DOHH2 (cell line): ENCODE measurements around the gene ZFP92.

Experiments
- H3F3A ChIP-seq: fragments of 200-600 bp; sonication (generic), shearing (Covaris generic); 2 replicates; pipeline ENCODE4 v1.6.0; 2016; ENCODE audit warnings: antibody characterized with exemption, mild to moderate bottlenecking; ENCODE audit not compliant: control insufficient read depth, insufficient read depth
- H3K27ac ChIP-seq: fragments of 200-600 bp; sonication (generic); 2 replicates; pipeline ENCODE4 v1.5.1; 2014; ENCODE audit warnings: low read depth, mild to moderate bottlenecking, low read length, moderate library complexity
- H3K27me3 ChIP-seq: fragments of 200-600 bp; sonication (generic); 2 replicates; pipeline ENCODE4 v1.6.1; 2014; ENCODE audit warnings: mild to moderate bottlenecking, low read length, mixed read lengths; ENCODE audit not compliant: control insufficient read depth
- H3K36me3 ChIP-seq: fragments of 200-600 bp; sonication (generic); 2 replicates; pipeline ENCODE4 v1.6.1; 2014; ENCODE audit warnings: mild to moderate bottlenecking, low read length, moderate library complexity, mixed read lengths; ENCODE audit not compliant: control insufficient read depth
- H3K4me1 ChIP-seq: fragments of 200-600 bp; sonication (generic); 2 replicates; pipeline ENCODE4 v1.6.1; 2014; ENCODE audit warnings: mild to moderate bottlenecking, low read length, mixed read lengths; ENCODE audit not compliant: control insufficient read depth
- H3K4me2 ChIP-seq: fragments of 200-600 bp; sonication (generic); 2 replicates; pipeline ENCODE4 v1.6.0; 2014; ENCODE audit warnings: mild to moderate bottlenecking, low read length, moderate library complexity
- H3K4me3 ChIP-seq: fragments of 200-600 bp; sonication (generic); 2 replicates; pipeline ENCODE4 v1.5.1; 2014; ENCODE audit warnings: mild to moderate bottlenecking, low read length, mixed read lengths
- H3K79me2 ChIP-seq: fragments of 200-600 bp; sonication (generic); 2 replicates; pipeline ENCODE4 v1.6.1; 2014; ENCODE audit warnings: mild to moderate bottlenecking, low read length, mixed read lengths; ENCODE audit not compliant: control insufficient read depth
- H3K9me2 ChIP-seq: fragments of 200-600 bp; sonication (generic); replicated peaks from 2 replicates; pipeline ENCODE4 v1.6.1; 2014; ENCODE audit warnings: mild to moderate bottlenecking, low read length, mixed read lengths; ENCODE audit not compliant: control insufficient read depth
- H3K9me3 ChIP-seq: fragments of 200-600 bp; sonication (generic); 2 replicates; pipeline ENCODE4 v1.6.1; 2014; ENCODE audit warnings: antibody characterized with exemption, low read length, mixed read lengths; ENCODE audit not compliant: control insufficient read depth, insufficient read depth
- H4K20me1 ChIP-seq: fragments of 200-600 bp; sonication (generic); 2 replicates; pipeline ENCODE4 v1.6.0; 2014; ENCODE audit warnings: low read depth, mild to moderate bottlenecking, antibody characterized with exemption, low read length, moderate library complexity; ENCODE audit not compliant: control insufficient read depth, insufficient read depth
- EZH2phosphoT487 ChIP-seq: fragments of 200-600 bp; sonication (generic); IDR thresholded peaks from 2 replicates; pipeline ENCODE4 v1.6.1; 2017; ENCODE audit warnings: borderline replicate concordance, mild to moderate bottlenecking, antibody characterized with exemption, low read length, moderate library complexity, mixed read lengths
- TF ChIP-seq, protein P1 (sequence below): fragments of 200-600 bp; sonication (generic); IDR thresholded peaks from one replicate; pipeline ENCODE4 v1.5.1; 2014; ENCODE audit warnings: antibody characterized with exemption, mild to moderate bottlenecking, low read depth, low read length; ENCODE audit not compliant: poor library complexity, severe bottlenecking

ZFP92 gene

DNA sequence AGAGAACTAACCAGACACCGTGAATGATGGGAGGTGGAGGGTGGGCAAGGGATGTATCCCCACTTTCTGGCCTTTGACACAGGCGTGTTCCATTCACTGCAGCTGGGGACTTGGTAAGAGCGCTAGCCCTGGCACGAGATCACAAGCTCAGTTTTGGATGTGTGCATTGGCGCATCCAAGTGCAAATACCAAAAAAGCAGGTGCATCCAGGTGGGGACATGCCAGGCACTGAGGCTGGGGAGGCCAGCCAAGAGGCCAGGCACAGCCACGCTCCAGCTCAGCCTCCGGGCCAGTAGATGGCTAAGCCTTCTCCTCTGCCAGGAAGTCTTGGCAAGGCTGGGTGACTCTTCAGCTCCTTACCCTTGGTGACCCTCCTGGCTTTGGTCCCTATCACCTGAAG lies 4.4 kb upstream of the ZFP92 start:
- Histone ChIP-seq H3K27me3 (no peaks in the 10 kb centered on the region), H4K20me1 (no peaks in the 10 kb centered on the region), H3K9me2 (no peaks in the 10 kb centered on the region), H3K36me3 (no peaks in the 10 kb centered on the region), H3F3A (no peaks in the 10 kb centered on the region), H3K9me3 (no peaks in the 10 kb centered on the region), H3K4me3 (no peak overlapping the region), H3K79me2 (peaks cover 2% of the 10 kb centered on the region; the same call in 1 of the 2 replicates), H3K4me2 (no peak overlapping the region), H3K27ac (no peak overlapping the region), H3K4me1 (peaks cover 12% of the 10 kb centered on the region)
- TF ChIP-seq EZH2phosphoT487 = no peak
- TF ChIP-seq, protein P1, sequence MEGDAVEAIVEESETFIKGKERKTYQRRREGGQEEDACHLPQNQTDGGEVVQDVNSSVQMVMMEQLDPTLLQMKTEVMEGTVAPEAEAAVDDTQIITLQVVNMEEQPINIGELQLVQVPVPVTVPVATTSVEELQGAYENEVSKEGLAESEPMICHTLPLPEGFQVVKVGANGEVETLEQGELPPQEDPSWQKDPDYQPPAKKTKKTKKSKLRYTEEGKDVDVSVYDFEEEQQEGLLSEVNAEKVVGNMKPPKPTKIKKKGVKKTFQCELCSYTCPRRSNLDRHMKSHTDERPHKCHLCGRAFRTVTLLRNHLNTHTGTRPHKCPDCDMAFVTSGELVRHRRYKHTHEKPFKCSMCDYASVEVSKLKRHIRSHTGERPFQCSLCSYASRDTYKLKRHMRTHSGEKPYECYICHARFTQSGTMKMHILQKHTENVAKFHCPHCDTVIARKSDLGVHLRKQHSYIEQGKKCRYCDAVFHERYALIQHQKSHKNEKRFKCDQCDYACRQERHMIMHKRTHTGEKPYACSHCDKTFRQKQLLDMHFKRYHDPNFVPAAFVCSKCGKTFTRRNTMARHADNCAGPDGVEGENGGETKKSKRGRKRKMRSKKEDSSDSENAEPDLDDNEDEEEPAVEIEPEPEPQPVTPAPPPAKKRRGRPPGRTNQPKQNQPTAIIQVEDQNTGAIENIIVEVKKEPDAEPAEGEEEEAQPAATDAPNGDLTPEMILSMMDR = no peak

GRCh38 chrX:153407736-153408135 lies 3.5 kb upstream of the ZFP92 start:
- H3K27ac ChIP-seq = no peak overlapping the region
- TF ChIP-seq, protein P1 = no peak
- TF ChIP-seq EZH2phosphoT487 = no peak
- H3K9me3 ChIP-seq = no peaks in the 10 kb centered on the region
- no peaks in the 10 kb centered on the region for H3F3A ChIP-seq
- H3K4me1 ChIP-seq = peaks cover 19% of the 10 kb centered on the region
- no peak overlapping the region for H3K4me2 ChIP-seq
- H3K4me3 ChIP-seq = no peak overlapping the region
- H4K20me1 ChIP-seq = no peaks in the 10 kb centered on the region
- H3K27me3 ChIP-seq = no peaks in the 10 kb centered on the region
- H3K9me2 ChIP-seq = no peaks in the 10 kb centered on the region
- H3K36me3 ChIP-seq = no peaks in the 10 kb centered on the region
- peaks cover 3% of the 10 kb centered on the region; the same call in 1 of the 2 replicates for H3K79me2 ChIP-seq

DNA sequence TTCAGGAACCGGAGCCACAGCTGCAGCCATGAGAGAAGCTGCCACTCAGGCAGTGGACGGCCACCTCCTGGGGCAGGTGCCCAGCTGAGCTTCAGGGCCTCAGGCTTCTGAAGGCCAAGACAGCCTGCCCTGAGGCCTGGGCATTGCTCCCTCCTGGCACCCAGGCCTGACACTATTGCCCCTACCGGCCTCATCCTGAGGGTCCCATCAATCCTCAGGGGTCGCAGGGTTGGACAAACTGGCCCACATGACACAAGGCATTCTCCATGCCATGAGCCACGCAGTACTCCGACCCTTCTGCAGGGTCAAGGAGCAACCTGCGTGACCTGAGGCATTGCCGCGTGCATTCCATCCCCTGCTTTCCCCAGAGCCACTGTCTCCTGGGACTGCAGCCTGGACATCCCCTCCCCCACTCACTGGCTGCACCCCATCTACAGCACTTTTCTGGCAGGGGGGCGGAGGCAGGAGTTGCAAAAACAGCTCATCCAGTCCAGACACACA lies 3.0 kb upstream of the ZFP92 start:
- no peaks in the 10 kb centered on the region for H3K27me3 ChIP-seq
- H3K9me2 ChIP-seq = no peaks in the 10 kb centered on the region
- peaks cover 3% of the 10 kb centered on the region; the same call in 1 of the 2 replicates for H3K79me2 ChIP-seq
- H3K4me3 ChIP-seq = no peak overlapping the region
- H3K27ac ChIP-seq = no peak overlapping the region
- no peak overlapping the region for H3K4me2 ChIP-seq
- H4K20me1 ChIP-seq = no peaks in the 10 kb centered on the region
- no peaks in the 10 kb centered on the region for H3F3A ChIP-seq
- H3K4me1 ChIP-seq = peaks cover 19% of the 10 kb centered on the region
- no peaks in the 10 kb centered on the region for H3K9me3 ChIP-seq
- TF ChIP-seq, protein P1 = no peak
- no peak for TF ChIP-seq EZH2phosphoT487
- no peaks in the 10 kb centered on the region for H3K36me3 ChIP-seq
